H1 (cell line): ENCODE data around the gene KLRC3. TPM values are rescaled to one million over a fixed set of nuclear protein-coding genes. Genes with fewer than 3 reads are reported as not detected.

Experiments used
- CTCF ChIA-PET: fragments of 300-600 bp; sonication (Branson Sonifier 250); formaldehyde crosslinking; loops from one replicate; lab custom pipeline; 2021; ENCODE audit not compliant: partially characterized antibody; lab: Charles Lee
- POLR2A ChIA-PET: fragments of 300-600 bp; sonication (Branson Sonifier 250); formaldehyde crosslinking; loops from one replicate; lab custom pipeline; 2021; ENCODE audit warnings: inconsistent platforms; ENCODE audit not compliant: partially characterized antibody; lab: Charles Lee
- DNase-seq, 2 experiments: peaks; one replicate each; pipeline versions ENCODE4 v3.0.0 to v3.0.0-alpha.2; 2010 to 2022; ENCODE audit warnings: low spot score in 2 of 2, low read depth in 1 of 2, mixed read lengths in 1 of 2
- FAIRE-seq: peaks from 2 replicates; lab custom pipeline; 2011; peaks lifted over from hg19 to GRCh38; lab: Jason Lieb, UNC
- H2AFZ ChIP-seq: 2 replicates; pipeline ENCODE4 v1.8.1; 2012; ENCODE audit warnings: low read length, inconsistent platforms
- H2AK5ac ChIP-seq: 2 replicates; pipeline ENCODE4 v1.6.1; 2013; ENCODE audit warnings: low read depth, low read length
- H2BK120ac ChIP-seq: replicated peaks from 2 replicates; pipeline ENCODE3; 2013; ENCODE audit warnings: low read depth, low read length, inconsistent platforms
- H2BK12ac ChIP-seq: 2 replicates; pipeline ENCODE4 v1.6.1; 2013; ENCODE audit warnings: low read depth, low read length
- H2BK15ac ChIP-seq: 2 replicates; pipeline ENCODE4 v1.6.1; 2013; ENCODE audit warnings: low read length
- H2BK20ac ChIP-seq: 2 replicates; pipeline ENCODE4 v1.6.1; 2013; ENCODE audit warnings: low read length
- H2BK5ac ChIP-seq: 2 replicates; pipeline ENCODE4 v1.6.1; 2013; ENCODE audit warnings: low read depth, low read length
- H3K14ac ChIP-seq: 2 replicates; pipeline ENCODE4 v1.6.1; 2013; ENCODE audit warnings: inconsistent platforms; ENCODE audit not compliant: insufficient read length
- H3K18ac ChIP-seq: 2 replicates; pipeline ENCODE4 v1.6.1; 2013; ENCODE audit warnings: low read length; ENCODE audit errors: extremely low read depth
- H3K23ac ChIP-seq: 2 replicates; pipeline ENCODE4 v1.6.1; 2013; ENCODE audit warnings: inconsistent platforms; ENCODE audit not compliant: insufficient read length
- H3K23me2 ChIP-seq: 2 replicates; pipeline ENCODE4 v1.6.1; 2013; ENCODE audit warnings: low read depth, low read length
- H3K27ac ChIP-seq: 2 replicates; pipeline ENCODE4 v1.6.1; 2011; ENCODE audit warnings: low read depth, low read length, inconsistent platforms
- H3K27me3 ChIP-seq, 4 experiments: replicated peaks in 1 of 4; 1 replicate in 1 of 4; 2 replicates in 3 of 4; pipeline versions ENCODE4 v1.6.1 to v1.8.1; 2011 to 2013; ENCODE audit warnings: low read length in 3 of 4, mild to moderate bottlenecking in 3 of 4, inconsistent platforms in 2 of 4, mixed read lengths in 2 of 4, moderate library complexity in 1 of 4; ENCODE audit not compliant: control insufficient read depth in 3 of 4, insufficient read depth in 3 of 4; ENCODE audit errors: extremely low read depth in 1 of 4
- H3K36me3 ChIP-seq, 4 experiments: 2 replicates each; pipeline versions ENCODE4 v1.6.1 to v1.8.1; 2011 to 2013; ENCODE audit warnings: mild to moderate bottlenecking in 4 of 4, low read length in 3 of 4, moderate library complexity in 2 of 4, control low read depth in 1 of 4, inconsistent platforms in 1 of 4; ENCODE audit not compliant: insufficient read depth in 4 of 4, control insufficient read depth in 2 of 4
- H3K4ac ChIP-seq: replicated peaks from 2 replicates; pipeline ENCODE3; 2013; ENCODE audit warnings: low read length, low read depth, mixed read lengths, inconsistent platforms; ENCODE audit not compliant: insufficient read length
- H3K4me1 ChIP-seq, 4 experiments: replicated peaks in 1 of 4; 1 replicate in 1 of 4; 2 replicates in 3 of 4; pipeline versions ENCODE4 v1.6.1 to v1.8.1; 2011 to 2013; ENCODE audit warnings: low read length in 3 of 4, inconsistent platforms in 2 of 4, mixed read lengths in 1 of 4; ENCODE audit not compliant: insufficient read depth in 4 of 4, control insufficient read depth in 3 of 4
- H3K4me2 ChIP-seq, 2 experiments: 2 replicates each; pipeline versions ENCODE4 v1.6.1 to v1.8.1; 2011 to 2013; ENCODE audit warnings: low read depth in 2 of 2, low read length in 2 of 2, control low read depth in 1 of 2, inconsistent platforms in 1 of 2, mild to moderate bottlenecking in 1 of 2; ENCODE audit not compliant: insufficient read depth in 1 of 2
- H3K4me3 ChIP-seq, 4 experiments: fragments of 200-600, 300-600 bp in 1 of 4; sonication (generic), shearing (Covaris generic), sonication (Bioruptor Twin) in 1 of 4; 2 replicates each; pipeline versions ENCODE4 v1.5.1 to v1.8.1; 2011 to 2016; ENCODE audit warnings: low read length in 4 of 4, low read depth in 3 of 4, control low read depth in 2 of 4, inconsistent platforms in 2 of 4, mild to moderate bottlenecking in 2 of 4, mixed read lengths in 1 of 4, moderate library complexity in 1 of 4; ENCODE audit not compliant: insufficient read depth in 2 of 4; ENCODE audit errors: extremely low read depth in 1 of 4
- H3K56ac ChIP-seq: replicated peaks from 2 replicates; pipeline ENCODE3; 2013; ENCODE audit warnings: low read depth, mild to moderate bottlenecking, mixed read lengths, low read length, inconsistent platforms; ENCODE audit not compliant: insufficient read length
- H3K79me1 ChIP-seq: 2 replicates; pipeline ENCODE4 v1.6.1; 2013; ENCODE audit warnings: low read depth, low read length, control low read depth
- H3K79me2 ChIP-seq, 2 experiments: 2 replicates each; pipeline versions ENCODE4 v1.6.1 to v1.8.1; 2012 to 2013; ENCODE audit warnings: low read length in 2 of 2, mild to moderate bottlenecking in 2 of 2, inconsistent platforms in 1 of 2; ENCODE audit not compliant: insufficient read depth in 2 of 2, control insufficient read depth in 1 of 2
- H3K9ac ChIP-seq, 4 experiments: replicated peaks in 1 of 4; 1 replicate in 1 of 4; 2 replicates in 3 of 4; pipeline versions ENCODE4 v1.6.1 to v1.8.1; 2011 to 2013; ENCODE audit warnings: low read depth in 3 of 4, low read length in 3 of 4, control low read depth in 2 of 4, mild to moderate bottlenecking in 2 of 4, moderate library complexity in 2 of 4, inconsistent platforms in 1 of 4; ENCODE audit errors: extremely low read depth in 1 of 4
- H3K9me3 ChIP-seq, 2 experiments: 2 replicates each; pipeline versions ENCODE4 v1.6.1 to v1.8.1; 2012 to 2013; ENCODE audit warnings: mild to moderate bottlenecking in 2 of 2, moderate library complexity in 2 of 2, control low read depth in 1 of 2, inconsistent platforms in 1 of 2, low read depth in 1 of 2, low read length in 1 of 2, mixed read lengths in 1 of 2; ENCODE audit not compliant: insufficient read depth in 2 of 2
- H4K20me1 ChIP-seq, 2 experiments: replicated peaks in 1 of 2; 2 replicates each; pipeline versions ENCODE3 to v1.8.1; 2011 to 2013; ENCODE audit warnings: inconsistent platforms in 2 of 2, low read length in 2 of 2, mild to moderate bottlenecking in 1 of 2; ENCODE audit not compliant: insufficient read depth in 2 of 2, control insufficient read depth in 1 of 2
- H4K5ac ChIP-seq: 2 replicates; pipeline ENCODE4 v1.6.1; 2013; ENCODE audit warnings: low read length, low read depth, mixed read lengths, inconsistent platforms; ENCODE audit not compliant: insufficient read length
- H4K8ac ChIP-seq: 2 replicates; pipeline ENCODE4 v1.8.0; 2013; ENCODE audit warnings: mild to moderate bottlenecking, moderate library complexity, low read length, inconsistent platforms; ENCODE audit not compliant: insufficient read depth; ENCODE audit errors: extremely low read depth
- H4K91ac ChIP-seq: replicated peaks from 2 replicates; pipeline ENCODE3; 2013; ENCODE audit warnings: low read length, mixed read lengths, inconsistent platforms; ENCODE audit not compliant: insufficient read length
- CEBPB ChIP-seq: IDR thresholded peaks from 2 replicates; pipeline ENCODE4 v1.6.1; 2012; ENCODE audit warnings: low read depth, low read length
- E2F6 ChIP-seq: IDR thresholded peaks from 2 replicates; pipeline ENCODE4 v1.6.1; 2012; ENCODE audit warnings: inconsistent platforms
- FOSL1 ChIP-seq: IDR thresholded peaks from 2 replicates; pipeline ENCODE4 v1.6.1; 2011; ENCODE audit warnings: mild to moderate bottlenecking, low read depth, low read length, moderate library complexity; ENCODE audit not compliant: insufficient read depth
- MAX ChIP-seq: IDR thresholded peaks from 2 replicates; pipeline ENCODE4 v1.6.1; 2012; ENCODE audit warnings: inconsistent platforms
- RFX5 ChIP-seq: IDR thresholded peaks from 2 replicates; pipeline ENCODE4 v1.6.1; 2011; ENCODE audit warnings: low read depth, low read length, improper control_type of control experiment, borderline replicate concordance
- SRF ChIP-seq: IDR thresholded peaks from 2 replicates; pipeline ENCODE4 v1.6.1; 2011; ENCODE audit warnings: mild to moderate bottlenecking, low read depth, low read length, moderate library complexity
- WGBS, 2 experiments: shearing (Covaris generic) in 1 of 2; methylation state at CpG; one replicate each; pipeline versions ENCODE4 v1.1.6 to v1.1.7; 2013 to 2015; ENCODE audit warnings: low lambda C conversion rate in 2 of 2, mixed read lengths in 2 of 2, inconsistent platforms in 1 of 2, low coverage in 1 of 2, missing lambda C conversion rate in 1 of 2; ENCODE audit not compliant: insufficient replicate concordance in 2 of 2, insufficient coverage in 1 of 2, insufficient read length in 1 of 2; ENCODE audit errors: extremely low coverage in 1 of 2, missing lambda C conversion rate in 1 of 2; 5-methylcytosine and 5-hydroxymethylcytosine counted together
- polyA plus RNA-seq, 7 experiments: library from polyadenylated mRNA; depleted of rRNA in 3 of 7; stranded (reverse) in 5 of 7; unstranded in 2 of 7; fragments of >200 nt in 5 of 7; fragments of 200-250 nt in 2 of 7; gene quantifications; 1 replicate in 5 of 7; 2 replicates in 1 of 7; 4 replicates in 1 of 7; pipeline versions ENCODE4 v1.2.1 to v1.2.3, GENCODE V29; 2011 to 2013; ENCODE audit warnings: missing spikeins in 2 of 7, mixed read lengths in 2 of 7
- total RNA-seq: library from RNA; stranded (reverse); fragmentation: NEBNext Ultra II Directional; extraction: Animal tissue kit (Norgen Biotek cat#: 25700); gene quantifications from 2 replicates; pipeline ENCODE4 v1.2.1, GENCODE V29; 2021

The KLRC3 gene
- total and polyA plus RNA-seq, 2 of the 8 experiments (the other 6 are each of a cell fraction or from before 2014, with no cell fraction given), result not detected

GRCh38 chr12:10381928-10382628 lies 38.3 kb downstream of the KLRC3 start:
- no peak overlapping the region for H2AK5ac ChIP-seq
- H2BK12ac ChIP-seq, result no peak overlapping the region
- H3K36me3 ChIP-seq, result no peaks in the 10 kb centered on the region
- H3K23me2 ChIP-seq, result no peaks in the 10 kb centered on the region
- H3K27me3 ChIP-seq, result no peaks in the 10 kb centered on the region
- POLR2A ChIA-PET, result no interaction called here
- H2BK5ac ChIP-seq, result no peak overlapping the region
- no peaks in the 10 kb centered on the region for H3K4me1 ChIP-seq
- H4K8ac ChIP-seq, result no peak overlapping the region; the same call in 1 of the 2 replicates
- H3K56ac ChIP-seq, result no peak overlapping the region
- no peak overlapping the region for H2AFZ ChIP-seq
- H3K9me3 ChIP-seq, result no peaks in the 10 kb centered on the region; a peak in 1 of 4 replicates
- no peak overlapping the region for H3K18ac ChIP-seq
- CTCF ChIA-PET, result no interaction called here
- no peak for FAIRE-seq
- no peak overlapping the region for H3K23ac ChIP-seq
- no peak overlapping the region for H4K91ac ChIP-seq
- H3K27ac ChIP-seq, result no peak overlapping the region
- no peak overlapping the region for H3K14ac ChIP-seq
- DNase-seq, result no peak
- no peak overlapping the region for H3K4ac ChIP-seq
- H3K9ac ChIP-seq, result no peak overlapping the region
- no peak overlapping the region for H2BK20ac ChIP-seq
- H3K79me1 ChIP-seq, result no peaks in the 10 kb centered on the region
- H3K4me3 ChIP-seq, result no peak overlapping the region
- no peaks in the 10 kb centered on the region for H3K79me2 ChIP-seq
- H4K5ac ChIP-seq, result no peak overlapping the region
- H2BK120ac ChIP-seq, result no peak overlapping the region
- WGBS, 2 experiments, result 94% methylated on average over 4 of the region's 4 CpGs; no CpG with 5 or more reads in 1 of the 2 experiments
- no peaks in the 10 kb centered on the region for H4K20me1 ChIP-seq
- no peak overlapping the region for H2BK15ac ChIP-seq
- H3K4me2 ChIP-seq, result no peak overlapping the region
- TF ChIP-seq E2F6 (no peak), RFX5 (no peak), FOSL1 (no peak), CEBPB (no peak), SRF (no peak), MAX (no peak)
